GM12878 (cell line): ENCODE results near the gene TTC39C.

Source experiments
- SRF ChIP-seq, 2 experiments: IDR thresholded peaks; 2 replicates each; pipeline ENCODE4 v1.6.1; 2011; ENCODE audit warnings: low read depth in 2 of 2, low read length in 2 of 2, mild to moderate bottlenecking in 1 of 2, moderate library complexity in 1 of 2
- TF ChIP-seq, protein P1 (sequence below): IDR thresholded peaks from 2 replicates; pipeline ENCODE4 v1.6.1; 2012; ENCODE audit warnings: low read depth, low read length, improper control_type of control experiment

DNA sequence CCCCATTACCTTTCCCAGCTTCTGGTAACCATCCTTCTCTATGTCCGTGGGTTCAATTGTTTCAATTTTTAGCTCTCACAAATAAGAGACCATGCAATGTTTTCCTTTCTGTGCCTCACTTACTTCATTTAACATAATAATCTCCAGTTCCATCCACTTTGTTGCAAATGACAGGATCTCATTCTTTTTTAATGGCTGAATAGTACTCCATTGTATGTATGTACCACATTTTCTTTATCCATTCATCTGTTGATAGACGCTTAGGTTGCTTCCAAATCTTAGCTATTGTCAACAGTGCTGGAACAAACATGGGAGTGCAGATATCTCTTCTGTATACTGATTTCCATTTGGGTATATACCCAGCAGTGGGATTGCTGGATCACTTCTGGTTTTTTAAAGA is 126.1 kb downstream of the TTC39C start:
- no peak for TF ChIP-seq SRF (IDR thresholded peaks at IDR 0.05; ENCODE audit: low read depth in 2 of 2, low read length in 2 of 2)
- TF ChIP-seq, protein P1, sequence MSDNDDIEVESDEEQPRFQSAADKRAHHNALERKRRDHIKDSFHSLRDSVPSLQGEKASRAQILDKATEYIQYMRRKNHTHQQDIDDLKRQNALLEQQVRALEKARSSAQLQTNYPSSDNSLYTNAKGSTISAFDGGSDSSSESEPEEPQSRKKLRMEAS, result no peak
